Caki2 (cell line): ENCODE results near the gene DLG4. TPM values are rescaled to one million over a fixed set of nuclear protein-coding genes. Genes with fewer than 3 reads are reported as not detected.

Experiments
- DNase-seq: peaks from one replicate; pipeline ENCODE4 v3.0.0-alpha.2; 2015; ENCODE audit warnings: low read depth
- in situ Hi-C: cut with HindIII; loops from 2 replicates; pipeline ENCODE4 v1.10.0; 2016; ENCODE audit warnings: low sequenced_read_pairs, low pct_unique_long_range_greater_than_20kb, mixed read lengths
- total RNA-seq: library from RNA; depleted of rRNA; stranded (reverse); fragments of >200 nt; shearing (Covaris generic); gene quantifications from 2 replicates; pipeline ENCODE4 v1.2.3, GENCODE V29; 2014; ENCODE audit warnings: low replicate concordance; rRNA removed

DLG4 gene
- total RNA-seq, 1 experiment from 2014 or later, result 4.8 TPM

DNA sequence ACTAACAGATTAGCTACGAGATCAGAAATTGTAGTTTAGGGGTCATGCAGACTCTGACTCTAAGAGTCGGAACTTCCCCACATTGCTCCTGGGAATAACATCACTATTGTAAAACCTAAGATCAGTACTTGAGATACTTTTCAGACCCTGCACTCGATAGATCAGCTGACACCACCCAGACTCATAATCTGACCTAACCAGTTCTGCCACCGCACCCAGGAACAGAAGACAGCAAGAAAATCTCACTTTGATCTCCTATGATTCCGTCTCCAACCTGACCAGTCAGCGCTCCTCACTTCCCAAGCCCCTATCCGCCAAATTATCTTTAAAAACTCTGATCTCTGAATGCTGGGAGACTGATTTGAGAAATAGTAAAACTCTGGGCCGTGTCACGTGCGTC is 77.8 kb downstream of the DLG4 start:
- in situ Hi-C loops, result no loop called here
- DNase-seq, result no peak

DNA sequence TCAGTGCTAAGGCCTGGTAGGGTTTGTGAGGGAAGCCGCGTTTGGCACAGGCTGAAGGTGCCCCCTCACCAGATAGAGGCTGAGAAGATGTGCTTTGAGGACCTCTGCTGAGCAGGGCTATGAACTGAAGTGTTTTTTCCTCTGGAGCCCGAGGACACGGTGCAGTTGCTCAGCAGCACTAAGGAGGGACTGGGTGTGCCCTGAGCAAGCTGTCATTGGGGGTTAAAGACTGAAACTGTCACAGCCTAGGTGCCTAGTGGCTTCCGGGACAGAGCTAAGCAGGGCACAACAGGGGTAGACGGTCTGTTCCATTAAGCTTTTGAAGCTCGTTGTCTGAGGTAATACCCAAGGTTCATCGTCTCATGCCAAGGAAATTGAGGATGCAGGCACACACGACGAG is 80.2 kb downstream of the DLG4 start:
- in situ Hi-C loops, result no loop called here

GRCh38 chr17:7138800-7139381 is 80.7 kb downstream of the DLG4 start:
- no peak for DNase-seq
- in situ Hi-C loops, result no loop called here

More for the DNA sequence above, 80.2 kb downstream of the DLG4 start:
- no peak for DNase-seq

- no peak for DNase-seq
- in situ Hi-C loops, result no loop called here
Measured at GRCh38 chr17:7137171-7137943, 82.3 kb downstream of the DLG4 start.

Other genes with a start within 250 kb of the DLG4 start
- gene ALOX12, start 223.8 kb downstream of the DLG4 start, total RNA-seq, result not detected in 2 replicates
- 128 and 131 TPM in 2 replicates for gene RNASEK, start 207.2 kb downstream of the DLG4 start, total RNA-seq
- not detected in 2 replicates for gene BCL6B, start 196.8 kb downstream of the DLG4 start, total RNA-seq
- 3.7 and 8.6 TPM in 2 replicates for gene SLC16A13, start 183.8 kb downstream of the DLG4 start, total RNA-seq
- not detected in 2 replicates for gene SLC16A11, start 175.7 kb downstream of the DLG4 start, total RNA-seq
- not detected in 2 replicates for gene CLEC10A, start 139.6 kb downstream of the DLG4 start, total RNA-seq
- gene ASGR2, start 105.0 kb downstream of the DLG4 start, total RNA-seq, result not detected in 2 replicates
- not detected in 2 replicates for gene ASGR1, start 40.5 kb downstream of the DLG4 start, total RNA-seq
- gene ACADVL, start 102 bp upstream of the DLG4 start, total RNA-seq, result 301 and 338 TPM in 2 replicates
- gene DVL2, start 14.7 kb upstream of the DLG4 start, total RNA-seq, result 33.3 and 64.4 TPM in 2 replicates
- gene PHF23, start 19.6 kb upstream of the DLG4 start, total RNA-seq, result 28.0 and 39.4 TPM in 2 replicates
- gene GABARAP, start 22.6 kb upstream of the DLG4 start, total RNA-seq, result 211 and 296 TPM in 2 replicates
- gene CTDNEP1, start 31.9 kb upstream of the DLG4 start, total RNA-seq, result 9.6 and 19.0 TPM in 2 replicates
- 25.5 and 32.4 TPM in 2 replicates for gene ELP5, start 32.4 kb upstream of the DLG4 start, total RNA-seq
- not detected in 2 replicates for gene CLDN7, start 42.6 kb upstream of the DLG4 start, total RNA-seq
- gene SLC2A4, start 61.9 kb upstream of the DLG4 start, total RNA-seq, result not detected in 2 replicates
- 1.8 and 8.5 TPM in 2 replicates for gene YBX2, start 74.8 kb upstream of the DLG4 start, total RNA-seq
- 483 and 624 TPM in 2 replicates for gene EIF5A, start 87.8 kb upstream of the DLG4 start, total RNA-seq
- 51.1 and 56.4 TPM in 2 replicates for gene GPS2, start 95.5 kb upstream of the DLG4 start, total RNA-seq
- gene NEURL4, start 109.5 kb upstream of the DLG4 start, total RNA-seq, result 15.0 and 17.9 TPM in 2 replicates
- gene ACAP1, start 116.7 kb upstream of the DLG4 start, total RNA-seq, result 2.3 and 26.4 TPM in 2 replicates
- 17.2 and 23.2 TPM in 2 replicates for gene KCTD11, start 132.3 kb upstream of the DLG4 start, total RNA-seq
- not detected in 2 replicates for gene TMEM95, start 135.3 kb upstream of the DLG4 start, total RNA-seq
- 1.8 and 2.9 TPM in 2 replicates for gene TNK1, start 161.3 kb upstream of the DLG4 start, total RNA-seq
- gene PLSCR3, start 174.7 kb upstream of the DLG4 start, total RNA-seq, result 5.6 and 14.4 TPM in 2 replicates
- 132 and 200 TPM in 2 replicates for gene TMEM256, start 184.3 kb upstream of the DLG4 start, total RNA-seq
- gene NLGN2, start 188.0 kb upstream of the DLG4 start, total RNA-seq, result 1.1 TPM in 1 of 2 replicates, not detected in the other
- not detected in 2 replicates for gene SPEM1, start 200.5 kb upstream of the DLG4 start, total RNA-seq
- gene SPEM2, start 205.8 kb upstream of the DLG4 start, total RNA-seq, result not detected in 2 replicates
- gene SPEM3, start 209.0 kb upstream of the DLG4 start, total RNA-seq, result not detected in 2 replicates
- 2.9 and 6.7 TPM in 2 replicates for gene TMEM102, start 215.6 kb upstream of the DLG4 start, total RNA-seq
- 0.06 and 0.98 TPM in 2 replicates for gene FGF11, start 219.7 kb upstream of the DLG4 start, total RNA-seq
- 4.0 and 11.0 TPM in 2 replicates for gene CHRNB1, start 225.2 kb upstream of the DLG4 start, total RNA-seq